Upper lobe of left lung (tissue), 6 donors: Measurements from ENCODE around the gene FKBP8. TPM values are rescaled to one million over a fixed set of nuclear protein-coding genes. Genes with fewer than 3 reads are reported as not detected.

Experiments used
- ATAC-seq, 2 donors: fragments of 200-7000 bp; cut with Tn5 transposase; one replicate each; pipeline ENCODE4 v1.9.1; 2022; ENCODE audit warnings: mild to moderate bottlenecking in 2 of 2, moderate library complexity in 2 of 2; ENCODE audit not compliant: low FRiP score in 2 of 2
- DNase-seq, 2 donors: peaks; one replicate each; pipeline ENCODE4 v3.0.0-alpha.2; 2019 to 2020
- H3K27ac ChIP-seq, 4 donors: fragments of 200-600 bp; sonication (generic); one replicate each; pipeline ENCODE4 v1.5.1; 2016 to 2019
- H3K27me3 ChIP-seq, 4 donors: fragments of 200-600 bp; sonication (generic); one replicate each; pipeline ENCODE4 v1.5.1; 2017 to 2019
- H3K36me3 ChIP-seq, 4 donors: fragments of 200-600 bp; sonication (generic); one replicate each; pipeline ENCODE4 v1.5.1; 2016 to 2019
- H3K4me1 ChIP-seq, 4 donors: fragments of 200-600 bp; sonication (generic); one replicate each; pipeline ENCODE4 v1.5.1; 2018 to 2019
- H3K4me3 ChIP-seq, 4 donors: fragments of 200-600 bp; sonication (generic); one replicate each; pipeline ENCODE4 v1.5.1; 2017 to 2019; ENCODE audit warnings: mild to moderate bottlenecking in 2 of 4, moderate library complexity in 1 of 4
- H3K9me3 ChIP-seq, 4 donors: fragments of 200-600 bp; sonication (generic); one replicate each; pipeline ENCODE4 v1.5.1; 2018 to 2019
- EP300 ChIP-seq, 4 donors: sonication (generic); formaldehyde crosslinking; IDR thresholded peaks; one replicate each; pipeline ENCODE4 v1.5.1; 2017; ENCODE audit warnings: antibody characterized with exemption in 4 of 4, control low read depth in 2 of 4
- POLR2A ChIP-seq, 4 donors: fragments of 450-650 bp; IDR thresholded peaks; one replicate each; pipeline ENCODE4 v1.5.1; 2016 to 2017; ENCODE audit warnings: antibody characterized with exemption in 4 of 4, mild to moderate bottlenecking in 2 of 4
- WGBS, 2 donors: methylation state at CpG; one replicate each; pipeline ENCODE4 v1.1.5; 2017 to 2018; 5-methylcytosine and 5-hydroxymethylcytosine counted together
- total RNA-seq, 6 donors: library from RNA; depleted of rRNA in 4 of 6; stranded (reverse); fragments of >200 nt in 4 of 6; gene quantifications; one replicate each; pipeline versions ENCODE4 v1.1.0 to v1.2.1, GENCODE V29; 2016 to 2021
- donor health status: DM: no; HTN: no; CAD: no; lungs with moderate emphysema.
- donor health status: DM: no; HTN: yes; CAD: no; lungs with severe emphysema.

The FKBP8 gene
- total RNA-seq, 6 donors from 2014 or later = 242 to 450 (median 284) TPM

DNA sequence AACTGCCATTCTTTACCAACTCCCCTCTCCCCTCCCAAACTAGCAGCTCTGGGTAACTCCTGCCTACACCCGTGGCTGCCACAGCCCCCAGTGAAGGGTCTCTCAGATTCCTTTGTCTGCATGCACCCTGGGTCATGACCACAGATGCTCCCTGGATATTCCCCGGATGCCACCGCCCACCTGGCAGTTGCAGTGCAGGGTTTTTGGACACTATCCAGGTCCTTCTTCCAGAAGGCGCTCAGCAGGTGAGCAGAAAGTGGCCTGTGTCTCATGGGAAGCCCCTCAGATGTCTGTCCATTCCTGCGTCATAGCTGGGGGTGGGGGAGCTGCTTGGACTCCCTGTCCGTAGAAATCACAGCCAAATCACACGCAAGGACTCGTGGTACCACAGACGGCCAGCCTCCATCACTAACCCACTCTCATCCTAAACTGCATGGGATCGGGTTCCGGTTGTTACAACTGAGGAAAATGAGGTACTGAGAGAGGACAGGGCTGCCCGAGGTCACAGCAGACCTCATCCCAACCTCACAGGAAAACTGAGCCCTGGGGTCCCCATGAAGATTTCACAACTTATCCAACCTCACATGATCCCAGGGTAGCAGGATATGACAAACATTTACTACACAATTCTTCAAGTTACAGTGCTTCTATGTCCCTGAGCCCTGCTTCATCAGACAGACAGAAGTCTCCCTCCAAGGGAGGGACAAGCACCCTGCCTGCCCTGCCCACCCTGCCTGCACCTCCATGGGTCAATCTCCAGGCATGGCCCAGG lies 60.1 kb downstream of the FKBP8 start:
- H3K4me1 ChIP-seq = peaks cover 77 to 93% (median 85%) of the 10 kb centered on the region in 4 donors
- no peak for DNase-seq
- H3K36me3 ChIP-seq = no peaks in the 10 kb centered on the region
- 72 to 79% methylated on average over 11 to 12 of the region's 12 CpGs for WGBS, 2 donors
- TF ChIP-seq EP300 (IDR thresholded peaks at IDR 0.05) = no peak
- TF ChIP-seq POLR2A (IDR thresholded peaks at IDR 0.05) = peak in 1 of 4 donors; percentile 32
- peak overlapping the region in 1 of 4 donors; percentile 0 for H3K27ac ChIP-seq
- no peak overlapping the region for H3K4me3 ChIP-seq
- no peak for ATAC-seq
- no peaks in the 10 kb centered on the region for H3K9me3 ChIP-seq
- H3K27me3 ChIP-seq = no peaks in the 10 kb centered on the region

Other genes with a start within 250 kb of the FKBP8 start
- 100 to 1,000 TPM in 4 of 6 donors, 10 to 100 TPM in 2; 39.8 to 147 (median 107) TPM for gene LSM4, start 220.5 kb downstream of the FKBP8 start, total RNA-seq
- 10 to 100 TPM; 15.5 to 42.8 (median 28.1) TPM for gene PGPEP1, start 203.0 kb downstream of the FKBP8 start, total RNA-seq
- 100 to 1,000 TPM in 2 of 6 donors, 10 to 100 TPM in 4; 42.5 to 126 (median 68.7) TPM for gene GDF15, start 157.4 kb downstream of the FKBP8 start, total RNA-seq
- gene LRRC25, start 146.0 kb downstream of the FKBP8 start, total RNA-seq = 10 to 100 TPM in 4 of 6 donors, 1 to 10 TPM in 2; 4.0 to 49.4 (median 24.0) TPM
- gene SSBP4, start 124.2 kb downstream of the FKBP8 start, total RNA-seq = 100 to 1,000 TPM in 1 of 6 donors, 10 to 100 TPM in 5; 52.0 to 157 (median 84.1) TPM
- 10 to 100 TPM; 14.5 to 55.5 (median 20.0) TPM for gene ISYNA1, start 105.4 kb downstream of the FKBP8 start, total RNA-seq
- gene ELL, start 21.5 kb downstream of the FKBP8 start, total RNA-seq = 10 to 100 TPM; 19.8 to 66.0 (median 22.4) TPM
- gene KXD1, start 14.3 kb upstream of the FKBP8 start, total RNA-seq = 100 to 1,000 TPM in 3 of 6 donors, 10 to 100 TPM in 3; 69.6 to 333 (median 103) TPM
- gene UBA52, start 28.3 kb upstream of the FKBP8 start, total RNA-seq = 100 to 1,000 TPM; 127 to 988 (median 458) TPM
- 100 to 1,000 TPM in 1 of 6 donors, 10 to 100 TPM in 5; 83.6 to 114 (median 91.6) TPM for gene REX1BD, start 45.2 kb upstream of the FKBP8 start, total RNA-seq
- gene CRLF1, start 63.2 kb upstream of the FKBP8 start, total RNA-seq = 10 to 100 TPM; 15.0 to 54.8 (median 20.0) TPM
- 1 to 10 TPM in 2 of 6 donors, under 1 TPM in 2, not detected in 2; 0.30 to 2.8 (median 1.0) TPM for gene TMEM59L, start 69.3 kb upstream of the FKBP8 start, total RNA-seq
- gene KLHL26, start 93.5 kb upstream of the FKBP8 start, total RNA-seq = 10 to 100 TPM in 4 of 6 donors, 1 to 10 TPM in 2; 8.1 to 16.1 (median 12.1) TPM
- 10 to 100 TPM in 4 of 6 donors, 1 to 10 TPM in 2; 5.9 to 27.2 (median 15.6) TPM for gene CRTC1, start 140.1 kb upstream of the FKBP8 start, total RNA-seq
- 1 to 10 TPM in 4 of 6 donors, not detected in 2; 1.8 to 8.5 (median 4.3) TPM for gene COMP, start 247.7 kb upstream of the FKBP8 start, total RNA-seq